ENCODE measurements around the gene OPHN1. TPM values are rescaled to one million over a fixed set of nuclear protein-coding genes. Genes with fewer than 3 reads are reported as not detected.

Gene OPHN1
- polyA plus RNA-seq, 3 donors, result 0.20 to 0.82 (median 0.73) TPM

GRCh38 chrX:68113837-68114572 lies 319.3 kb downstream of the OPHN1 start:
- Mint-ChIP-seq H3K4me3 (no peak overlapping the region), H3K4me1 (no peaks in the 10 kb centered on the region), H3K9me3 (no peaks in the 10 kb centered on the region), H3K27ac (peak overlapping the region in 5 of 7 donors; percentile 5 to 88 (median 76)), H3K27me3 (ENCODE audit: low read depth in 3 of 3) (peaks cover 0 to 2% (median 0%) of the 10 kb centered on the region in 3 donors), H3K36me3 (peaks cover 0 to 6% of the 10 kb centered on the region in 2 donors)
- Histone ChIP-seq H3K36me3 (replicated peaks in 1 of 2; ENCODE audit: control insufficient read depth in 1 of 2, insufficient read depth in 2 of 2, low read length in 2 of 2) (no peaks in the 10 kb centered on the region), H3K27ac (ENCODE audit: low read depth in 1 of 2, low read length in 2 of 2) (peak overlapping the region; percentile 20 to 54), H3K9me3 (replicated peaks in 1 of 2; ENCODE audit: control insufficient read depth in 1 of 2, insufficient read depth in 1 of 2, low read length in 2 of 2) (no peaks in the 10 kb centered on the region), H3K27me3 (ENCODE audit: control insufficient read depth in 2 of 2, insufficient read depth in 2 of 2, low read length in 2 of 2) (no peaks in the 10 kb centered on the region), H4K20me1 (ENCODE audit: insufficient read depth, low read length) (no peaks in the 10 kb centered on the region), H3K4me2 (replicated peaks; ENCODE audit: extremely low read depth, low read length, poor library complexity, severe bottlenecking) (no peak overlapping the region), H3K79me2 (ENCODE audit: insufficient read depth, low read length) (no peaks in the 10 kb centered on the region), H3K4me1 (ENCODE audit: control insufficient read depth in 1 of 2, insufficient read depth in 2 of 2, low read length in 2 of 2) (peaks cover 13 to 14% of the 10 kb centered on the region in 2 donors), H3K9ac (ENCODE audit: insufficient read depth, low read length, poor library complexity, severe bottlenecking) (no peak overlapping the region), H2AFZ (ENCODE audit: insufficient read depth, low read depth, low read length, poor library complexity, severe bottlenecking) (no peak overlapping the region), H3K4me3 (replicated peaks in 1 of 3; ENCODE audit: low read depth in 2 of 3, low read length in 3 of 3) (no peak overlapping the region)
- intact Hi-C loops (cut with micrococcal nuclease), result no loop called here
- DNase-seq, result no peak
- no peak for TF ChIP-seq CTCF (IDR thresholded peaks at IDR 0.05)
- WGBS (ENCODE audit: insufficient coverage), result no CpG with 5 or more reads among the region's 5 CpGs

GRCh38 chrX:68112321-68112720 lies 321.0 kb downstream of the OPHN1 start:
- Histone ChIP-seq H3K27ac (ENCODE audit: low read depth in 1 of 2, low read length in 2 of 2) (no peak overlapping the region), H3K9ac (ENCODE audit: insufficient read depth, low read length, poor library complexity, severe bottlenecking) (no peak overlapping the region), H3K36me3 (replicated peaks in 1 of 2; ENCODE audit: control insufficient read depth in 1 of 2, insufficient read depth in 2 of 2, low read length in 2 of 2) (no peaks in the 10 kb centered on the region), H4K20me1 (ENCODE audit: insufficient read depth, low read length) (no peaks in the 10 kb centered on the region), H3K9me3 (replicated peaks in 1 of 2; ENCODE audit: control insufficient read depth in 1 of 2, insufficient read depth in 1 of 2, low read length in 2 of 2) (no peaks in the 10 kb centered on the region), H2AFZ (ENCODE audit: insufficient read depth, low read depth, low read length, poor library complexity, severe bottlenecking) (no peak overlapping the region), H3K79me2 (ENCODE audit: insufficient read depth, low read length) (no peaks in the 10 kb centered on the region), H3K4me3 (replicated peaks in 1 of 3; ENCODE audit: low read depth in 2 of 3, low read length in 3 of 3) (no peak overlapping the region), H3K27me3 (ENCODE audit: control insufficient read depth in 2 of 2, insufficient read depth in 2 of 2, low read length in 2 of 2) (no peaks in the 10 kb centered on the region), H3K4me1 (ENCODE audit: control insufficient read depth in 1 of 2, insufficient read depth in 2 of 2, low read length in 2 of 2) (peaks cover 13 to 14% of the 10 kb centered on the region in 2 donors), H3K4me2 (replicated peaks; ENCODE audit: extremely low read depth, low read length, poor library complexity, severe bottlenecking) (no peak overlapping the region)
- H3K27me3 Mint-ChIP-seq (ENCODE audit: low read depth in 3 of 3), result no peaks in the 10 kb centered on the region
- no peak for TF ChIP-seq CTCF (IDR thresholded peaks at IDR 0.05)
- H3K36me3 Mint-ChIP-seq, result peaks cover 0 to 6% of the 10 kb centered on the region in 2 donors
- H3K9me3 Mint-ChIP-seq, result no peaks in the 10 kb centered on the region
- no peak for DNase-seq
- no peak overlapping the region for H3K4me3 Mint-ChIP-seq
- no peak overlapping the region for H3K27ac Mint-ChIP-seq
- no peaks in the 10 kb centered on the region for H3K4me1 Mint-ChIP-seq
- WGBS (ENCODE audit: insufficient coverage), result no CpG with 5 or more reads among the region's 3 CpGs
- intact Hi-C loops (cut with micrococcal nuclease), result no loop called here

All from CD14-positive monocyte (primary cell).